ENCODE measurements around the gene SYAP1. TPM values are rescaled to one million over a fixed set of nuclear protein-coding genes. Genes with fewer than 3 reads are reported as not detected.

Gene SYAP1
- total and polyA plus RNA-seq, 9 of the 15 experiments (the other 6 are each of a cell fraction or from before 2014, with no cell fraction given), result 5.7 to 35.3 (median 27.6) TPM

GRCh38 chrX:16788477-16788876, 69.1 kb downstream of the SYAP1 start (continued):
- 0 out of 2 replicates have a peak, but pooled peaks have one; percentile 27 for TF ChIP-seq ZNF384 (IDR thresholded peaks at IDR 0.05; ENCODE audit: low read depth, low read length)
- no peak for TF ChIP-seq ARID1B (IDR thresholded peaks at IDR 0.05)
- TF ChIP-seq SP2 (IDR thresholded peaks at IDR 0.05; ENCODE audit: extremely low read depth, low read depth, low read length, poor library complexity, severe bottlenecking), result no peak
- TF ChIP-seq NCOA1 (IDR thresholded peaks at IDR 0.05; ENCODE audit: low read depth), result no peak
- no peak for TF ChIP-seq ZNF75A (CRISPR knock-in tag; IDR thresholded peaks at IDR 0.05)
- TF ChIP-seq CTBP1 (IDR thresholded peaks at IDR 0.05; ENCODE audit: borderline replicate concordance), result no peak
- TF ChIP-seq NCOA2 (IDR thresholded peaks at IDR 0.05; ENCODE audit: partially characterized antibody in 2 of 2), result no peak
- TF ChIP-seq CEBPG (CRISPR knock-in tag; IDR thresholded peaks at IDR 0.05), result peak; percentile 76
- 0 out of 4 replicates have a peak, but pooled peaks of 1 of the 2 experiments have one; percentile 41 for TF ChIP-seq CEBPG (tag; conservative IDR thresholded peaks at IDR 0.05 in 1 of 2, IDR thresholded peaks at IDR 0.05 in 1 of 2)
- no peak for TF ChIP-seq ZFP30 (CRISPR knock-in tag; IDR thresholded peaks at IDR 0.05; ENCODE audit: borderline replicate concordance)
- TF ChIP-seq MIER1 (IDR thresholded peaks at IDR 0.05; ENCODE audit: low read depth), result no peak
- no peak for TF ChIP-seq CUX1 (CRISPR knock-in tag; IDR thresholded peaks at IDR 0.05)
- TF ChIP-seq ZBTB7A (IDR thresholded peaks at IDR 0.05; ENCODE audit: borderline replicate concordance, control insufficient read depth, low read depth, low read length), result no peak
- no peak for TF ChIP-seq HEY1 (CRISPR knock-in tag; IDR thresholded peaks at IDR 0.05; ENCODE audit: borderline replicate concordance)
- no peak for TF ChIP-seq ZNF253 (CRISPR knock-in tag; conservative IDR thresholded peaks at IDR 0.05)
- no peak for TF ChIP-seq RERE (CRISPR knock-in tag; IDR thresholded peaks at IDR 0.05; ENCODE audit: borderline replicate concordance)
- no peak for TF ChIP-seq SRSF3 (IDR thresholded peaks at IDR 0.05; ENCODE audit: insufficient read depth, low read length)
- TF ChIP-seq RFX7 (CRISPR knock-in tag; IDR thresholded peaks at IDR 0.05), result no peak

All from K562 (cell line).